CD4-positive, alpha-beta T cell treated with Interleukin-6 for 4 hours (primary cell): ENCODE data around the gene DPH1.

Experiments
- DNase-seq: peaks from one replicate; pipeline ENCODE4 v3.0.0-alpha.2; 2020; ENCODE audit warnings: mixed read lengths

The DPH1 gene

GRCh38 chr17:2050300-2051060 is 20.5 kb downstream of the DPH1 start:
- peak; percentile 68 for DNase-seq

GRCh38 chr17:2051061-2051932 is 21.3 kb downstream of the DPH1 start:
- no peak for DNase-seq

- no peak for DNase-seq
Observed at GRCh38 chr17:2051933-2052559, 22.1 kb downstream of the DPH1 start.

- peak; percentile 77 for DNase-seq
Observed at GRCh38 chr17:2053380-2054261, 23.7 kb downstream of the DPH1 start.

- no peak for DNase-seq
Observed at GRCh38 chr17:2054262-2054511, 24.2 kb downstream of the DPH1 start.

GRCh38 chr17:2054512-2055291 is 24.7 kb downstream of the DPH1 start, which contains the start of gene HIC1:
HIC1 (plus strand) TSS chr17:2055103; CDS start chr17:2056691, 1,588 bp downstream.
- DNase-seq = peak; percentile 80

- DNase-seq = peak; percentile 67
Observed at GRCh38 chr17:2055292-2056205, 25.6 kb downstream of the DPH1 start.

GRCh38 chr17:2056206-2057174 is 26.5 kb downstream of the DPH1 start:
- peak; percentile 68 for DNase-seq

GRCh38 chr17:2057175-2057759 is 27.3 kb downstream of the DPH1 start:
- DNase-seq = no peak

- peak; percentile 9 for DNase-seq
Observed at GRCh38 chr17:2057760-2058585, 28.0 kb downstream of the DPH1 start.

GRCh38 chr17:2058586-2059546 is 28.9 kb downstream of the DPH1 start:
- peak; percentile 71 for DNase-seq

- DNase-seq = no peak
Observed at GRCh38 chr17:2059547-2060384, 29.8 kb downstream of the DPH1 start.

GRCh38 chr17:2060385-2060658 is 30.4 kb downstream of the DPH1 start:
- DNase-seq = no peak

GRCh38 chr17:2060681-2061440 is 30.9 kb downstream of the DPH1 start:
- no peak for DNase-seq

- DNase-seq = no peak
Observed at GRCh38 chr17:2061441-2061958, 31.5 kb downstream of the DPH1 start.
